AG09309 (cell line): ENCODE measurements around the gene LRP1-AS.

Experiments used
- DNase-seq: peaks from one replicate; pipeline ENCODE4 v3.0.0-alpha.2; 2010; ENCODE audit warnings: low read depth
- H3K4me3 ChIP-seq: 2 replicates; pipeline ENCODE4 v1.5.1; 2011; ENCODE audit warnings: mild to moderate bottlenecking, low read depth, low read length, moderate library complexity; ENCODE audit not compliant: control insufficient read depth
- CTCF ChIP-seq: IDR thresholded peaks from 2 replicates; pipeline ENCODE4 v1.5.1; 2011; ENCODE audit warnings: mild to moderate bottlenecking, low read depth, low read length, inconsistent platforms; ENCODE audit not compliant: insufficient read depth, control insufficient read depth; ENCODE audit errors: missing control alignments

The LRP1-AS gene

GRCh38 chr12:57157588-57158173 lies 10.3 kb upstream of the LRP1-AS start:
- no peak for DNase-seq
- TF ChIP-seq CTCF = no peak

DNA sequence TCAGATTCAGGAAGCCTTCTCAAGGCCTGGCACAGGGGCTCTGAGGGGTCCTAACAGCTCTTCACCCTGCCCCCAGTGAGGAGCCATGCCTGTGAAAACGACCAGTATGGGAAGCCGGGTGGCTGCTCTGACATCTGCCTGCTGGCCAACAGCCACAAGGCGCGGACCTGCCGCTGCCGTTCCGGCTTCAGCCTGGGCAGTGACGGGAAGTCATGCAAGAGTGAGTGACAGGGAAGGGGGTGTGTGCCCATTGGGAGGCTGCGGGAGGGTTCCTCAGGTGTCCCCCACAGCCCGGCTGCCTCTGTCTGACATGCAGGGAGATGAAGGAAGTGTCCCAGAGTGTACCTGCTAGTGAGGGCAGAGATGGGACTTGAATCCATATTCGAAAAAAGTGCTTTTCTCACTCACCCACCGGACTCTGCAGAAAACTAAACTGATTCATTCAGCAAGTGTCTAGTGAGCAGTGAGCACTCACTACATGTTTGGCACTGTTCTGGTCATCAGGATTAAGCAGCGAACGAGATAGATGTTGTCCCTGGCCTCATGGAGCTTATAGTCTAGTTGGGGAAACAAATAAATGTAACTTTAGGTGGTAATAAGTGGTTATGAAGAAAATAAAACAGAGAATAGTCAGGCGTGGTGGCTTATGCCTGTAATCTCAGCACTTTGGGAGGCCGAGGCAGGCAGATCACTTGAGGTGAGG lies 9.4 kb upstream of the LRP1-AS start:
- TF ChIP-seq CTCF = no peak
- DNase-seq = no peak
- no peak overlapping the region for H3K4me3 ChIP-seq

More at GRCh38 chr12:57157588-57158173, 10.3 kb upstream of the LRP1-AS start:
- H3K4me3 ChIP-seq = no peak overlapping the region

- no peak for DNase-seq
- TF ChIP-seq CTCF = no peak
- no peak overlapping the region for H3K4me3 ChIP-seq
These were observed 7.5 kb upstream of the LRP1-AS start for GRCh38 chr12:57154804-57155434.

GRCh38 chr12:57154076-57154475 lies 6.7 kb upstream of the LRP1-AS start:
- H3K4me3 ChIP-seq = no peak overlapping the region
- TF ChIP-seq CTCF = no peak
- DNase-seq = no peak

GRCh38 chr12:57153415-57153997 lies 6.1 kb upstream of the LRP1-AS start:
- no peak overlapping the region for H3K4me3 ChIP-seq
- no peak for TF ChIP-seq CTCF
- no peak for DNase-seq

DNA sequence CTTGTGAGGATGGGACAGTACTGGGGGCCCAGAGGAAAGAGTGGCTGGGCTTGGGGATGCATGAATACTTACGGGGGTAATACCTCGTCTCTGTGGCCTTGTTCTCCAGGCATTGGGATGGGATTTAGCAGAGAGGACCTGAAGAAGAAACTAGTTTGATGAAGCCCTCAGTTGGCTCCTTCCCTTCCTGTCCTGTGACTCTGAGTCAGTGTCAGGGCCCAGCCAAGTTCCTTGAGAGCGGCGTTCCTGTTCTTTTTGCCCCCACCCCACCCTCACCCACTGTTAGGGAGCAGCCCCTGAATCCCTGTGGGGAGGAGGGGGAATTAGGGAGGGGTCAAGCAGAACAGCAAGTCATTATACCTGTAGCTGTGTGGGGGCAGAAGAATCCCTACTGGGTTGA lies 5.2 kb upstream of the LRP1-AS start:
- no peak for TF ChIP-seq CTCF
- H3K4me3 ChIP-seq = no peak overlapping the region
- no peak for DNase-seq
